Prostate gland (tissue), 2 donors: Measurements from ENCODE around the gene CMSS1. TPM values are rescaled to one million over a fixed set of nuclear protein-coding genes. Genes with fewer than 3 reads are reported as not detected.

ENCODE experiments used
- DNase-seq: peaks from one replicate; pipeline ENCODE4 v3.0.0-alpha.2; 2019; ENCODE audit warnings: low spot score
- H3K27ac ChIP-seq, 2 donors: fragments of 200-600 bp; sonication (generic); 2 replicates each; pipeline ENCODE4 v1.5.1; 2017 to 2019
- H3K27me3 ChIP-seq: fragments of 200-600 bp; sonication (generic); replicated peaks from 2 replicates; pipeline ENCODE4 v1.5.1; 2019; ENCODE audit not compliant: insufficient read depth
- H3K36me3 ChIP-seq, 2 donors: fragments of 200-600 bp; sonication (generic); 1 replicate in 1 of 2; 2 replicates in 1 of 2; pipeline versions ENCODE4 v1.5.1 to v1.8.1; 2017 to 2019
- H3K4me1 ChIP-seq: fragments of 200-600 bp; sonication (generic); replicated peaks from 2 replicates; pipeline ENCODE4 v1.5.1; 2019
- H3K4me3 ChIP-seq, 2 donors: fragments of 200-600 bp; sonication (generic); 2 replicates each; pipeline ENCODE4 v1.5.1; 2017 to 2019
- H3K9me3 ChIP-seq: fragments of 200-600 bp; sonication (generic); 2 replicates; pipeline ENCODE4 v1.5.1; 2017
- POLR2A ChIP-seq: fragments of 450-650 bp; IDR thresholded peaks from one replicate; pipeline ENCODE4 v1.6.1; 2016; ENCODE audit warnings: antibody characterized with exemption, mild to moderate bottlenecking
- POLR2AphosphoS5 ChIP-seq: sonication (generic); formaldehyde crosslinking; IDR thresholded peaks from one replicate; pipeline ENCODE4 v1.6.1; 2017; ENCODE audit warnings: antibody characterized with exemption
- WGBS: methylation state at CpG from one replicate; pipeline ENCODE4 v1.1.5; 2018; 5-methylcytosine and 5-hydroxymethylcytosine counted together
- intact Hi-C: fragments of 100-400 bp; cut with DNase I; formaldehyde crosslinking; loops from one replicate; pipeline ENCODE4 v1.14.2; 2022
- total RNA-seq, 2 donors: library from RNA; depleted of rRNA; stranded (reverse); fragments of >200 nt; gene quantifications; one replicate each; pipeline ENCODE4 v1.1.0, GENCODE V29; 2016
- TF ChIP-seq, protein P1 (sequence below), 4 experiments: fragments of 200-600 bp in 2 of 4; fragments of 450-650 bp in 2 of 4; sonication (generic) in 2 of 4; IDR thresholded peaks; 1 replicate in 3 of 4; 2 replicates in 1 of 4; pipeline ENCODE4 v1.5.1; 2016 to 2019; ENCODE audit warnings: antibody characterized with exemption in 4 of 4, mild to moderate bottlenecking in 2 of 4, moderate library complexity in 2 of 4

Gene CMSS1
- total RNA-seq, 2 donors from 2014 or later, result 10.2 to 13.6 TPM

- DNase-seq, result no peak
- Histone ChIP-seq H3K27ac (no peak overlapping the region), H3K9me3 (no peaks in the 10 kb centered on the region), H3K4me1 (no peaks in the 10 kb centered on the region), H3K4me3 (no peak overlapping the region), H3K27me3 (no peaks in the 10 kb centered on the region), H3K36me3 (no peaks in the 10 kb centered on the region)
- TF ChIP-seq POLR2A (no peak), POLR2AphosphoS5 (no peak)
- TF ChIP-seq, protein P1, sequence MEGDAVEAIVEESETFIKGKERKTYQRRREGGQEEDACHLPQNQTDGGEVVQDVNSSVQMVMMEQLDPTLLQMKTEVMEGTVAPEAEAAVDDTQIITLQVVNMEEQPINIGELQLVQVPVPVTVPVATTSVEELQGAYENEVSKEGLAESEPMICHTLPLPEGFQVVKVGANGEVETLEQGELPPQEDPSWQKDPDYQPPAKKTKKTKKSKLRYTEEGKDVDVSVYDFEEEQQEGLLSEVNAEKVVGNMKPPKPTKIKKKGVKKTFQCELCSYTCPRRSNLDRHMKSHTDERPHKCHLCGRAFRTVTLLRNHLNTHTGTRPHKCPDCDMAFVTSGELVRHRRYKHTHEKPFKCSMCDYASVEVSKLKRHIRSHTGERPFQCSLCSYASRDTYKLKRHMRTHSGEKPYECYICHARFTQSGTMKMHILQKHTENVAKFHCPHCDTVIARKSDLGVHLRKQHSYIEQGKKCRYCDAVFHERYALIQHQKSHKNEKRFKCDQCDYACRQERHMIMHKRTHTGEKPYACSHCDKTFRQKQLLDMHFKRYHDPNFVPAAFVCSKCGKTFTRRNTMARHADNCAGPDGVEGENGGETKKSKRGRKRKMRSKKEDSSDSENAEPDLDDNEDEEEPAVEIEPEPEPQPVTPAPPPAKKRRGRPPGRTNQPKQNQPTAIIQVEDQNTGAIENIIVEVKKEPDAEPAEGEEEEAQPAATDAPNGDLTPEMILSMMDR (IDR thresholded peaks at IDR 0.05), result no peak
- intact Hi-C loops, result no loop called here
These were observed 102.0 kb downstream of the CMSS1 start for GRCh38 chr3:99919694-99920093.

DNA sequence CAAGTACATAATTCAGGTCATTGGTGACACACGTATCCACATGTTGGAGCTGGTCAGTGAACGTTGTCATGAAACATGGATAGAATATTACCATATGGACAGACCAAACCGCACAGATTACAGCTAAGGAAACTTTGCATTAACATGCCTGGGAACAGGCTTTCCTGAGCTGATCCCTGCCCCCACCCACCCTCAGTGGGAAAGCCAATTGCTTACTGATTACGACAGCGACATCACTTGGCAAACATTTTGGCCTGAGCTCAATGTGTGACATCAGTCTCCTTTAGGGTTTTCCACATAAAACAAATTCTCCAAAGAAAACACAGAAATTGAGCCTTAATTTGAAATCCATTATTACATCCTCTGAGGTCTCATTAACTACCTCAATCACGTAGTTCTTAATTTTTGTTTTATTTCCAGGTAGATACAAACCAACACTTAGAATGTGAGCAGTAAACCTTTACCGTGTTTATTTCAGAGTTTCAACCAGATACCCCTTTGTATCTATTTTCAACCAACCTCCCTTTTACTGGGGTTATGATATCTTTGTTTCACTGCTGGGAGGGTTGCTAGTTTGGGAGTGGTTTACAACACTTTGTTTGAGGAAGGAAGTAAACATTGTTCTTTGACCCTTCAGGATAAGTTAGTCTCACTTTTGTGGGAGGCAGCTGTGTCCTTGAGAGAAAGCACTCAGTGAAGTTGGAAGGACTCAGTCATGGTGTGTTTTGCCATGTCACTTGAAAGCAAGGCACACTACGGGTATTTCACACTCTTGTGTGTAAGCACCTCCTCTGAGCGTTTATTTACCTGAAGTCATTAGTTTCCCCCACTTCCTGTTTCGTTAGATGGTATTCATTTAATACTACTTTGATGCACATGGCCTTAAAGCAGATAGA, 103.1 kb downstream of the CMSS1 start:
- WGBS, result 38% methylated on average over 10 of the region's 10 CpGs
- no peak overlapping the region for H3K4me3 ChIP-seq
- no peak for TF ChIP-seq POLR2A
- TF ChIP-seq, protein P1 (IDR thresholded peaks at IDR 0.05), result no peak
- TF ChIP-seq POLR2AphosphoS5, result no peak
- peak; percentile 29 for DNase-seq
- H3K4me1 ChIP-seq, result no peaks in the 10 kb centered on the region
- intact Hi-C loops, result no loop called here
- H3K9me3 ChIP-seq, result no peaks in the 10 kb centered on the region
- H3K27ac ChIP-seq, result peak overlapping the region in 1 of 2 donors; percentile 21
- H3K27me3 ChIP-seq, result no peaks in the 10 kb centered on the region
- no peaks in the 10 kb centered on the region for H3K36me3 ChIP-seq

DNA sequence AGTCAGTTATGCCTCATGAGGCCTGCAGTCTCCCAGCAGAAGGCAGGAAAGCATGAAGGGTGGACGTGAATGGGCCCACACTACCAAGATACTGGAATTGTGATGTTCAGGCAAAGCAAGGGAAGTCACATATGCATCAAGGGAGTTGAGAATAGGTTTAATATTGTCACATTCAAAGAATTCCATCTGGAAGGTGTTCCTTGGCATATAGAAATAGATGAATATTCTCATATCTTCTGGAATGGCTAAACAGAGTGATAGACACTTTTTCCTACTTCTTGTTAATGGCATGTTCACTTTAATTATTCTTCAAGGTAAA, 103.7 kb downstream of the CMSS1 start:
- H3K27ac ChIP-seq, result peak overlapping the region in 1 of 2 donors; percentile 21
- no peaks in the 10 kb centered on the region for H3K27me3 ChIP-seq
- no peaks in the 10 kb centered on the region for H3K36me3 ChIP-seq
- no peaks in the 10 kb centered on the region for H3K9me3 ChIP-seq
- no peak for DNase-seq
- TF ChIP-seq POLR2AphosphoS5 (no peak), POLR2A (no peak)
- TF ChIP-seq, protein P1 (IDR thresholded peaks at IDR 0.05), result no peak
- H3K4me1 ChIP-seq, result no peaks in the 10 kb centered on the region
- 100% methylated on average over 1 of the region's 1 CpG for WGBS
- intact Hi-C loops, result no loop called here
- H3K4me3 ChIP-seq, result no peak overlapping the region

- H3K27me3 ChIP-seq, result no peaks in the 10 kb centered on the region
- TF ChIP-seq, protein P1 (IDR thresholded peaks at IDR 0.05), result no peak
- no peak for TF ChIP-seq POLR2A
- no peak for TF ChIP-seq POLR2AphosphoS5
- intact Hi-C loops, result no loop called here
- no peaks in the 10 kb centered on the region for H3K36me3 ChIP-seq
- H3K4me1 ChIP-seq, result no peaks in the 10 kb centered on the region
- no peak overlapping the region for H3K27ac ChIP-seq
- H3K4me3 ChIP-seq, result no peak overlapping the region
- 25% methylated on average over 1 of the region's 1 CpG for WGBS
- no peak for DNase-seq
- H3K9me3 ChIP-seq, result no peaks in the 10 kb centered on the region
These were observed 104.3 kb downstream of the CMSS1 start for GRCh38 chr3:99921986-99922385.

DNA sequence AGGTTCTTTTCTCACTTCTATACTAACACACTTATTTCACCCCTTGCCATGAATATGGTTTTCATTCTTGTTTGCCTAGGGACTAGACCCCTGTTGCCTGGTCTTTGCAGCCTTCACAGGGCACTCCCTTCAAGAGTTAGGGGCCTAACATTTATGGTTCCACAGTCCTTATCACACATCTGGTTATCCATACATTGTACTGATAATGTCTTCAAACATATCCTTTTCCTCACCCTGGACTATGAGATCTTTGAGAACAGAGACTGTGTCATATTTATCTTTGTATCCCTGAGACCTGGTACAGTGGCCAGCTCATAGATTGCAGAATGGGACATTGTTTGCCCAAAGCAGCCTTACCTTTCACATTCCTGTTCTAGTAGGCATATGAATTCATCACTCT, 106.2 kb downstream of the CMSS1 start:
- TF ChIP-seq POLR2A (no peak), POLR2AphosphoS5 (no peak)
- TF ChIP-seq, protein P1 (IDR thresholded peaks at IDR 0.05), result no peak
- no peak overlapping the region for H3K27ac ChIP-seq
- H3K4me3 ChIP-seq, result no peak overlapping the region
- no peaks in the 10 kb centered on the region for H3K9me3 ChIP-seq
- intact Hi-C loops, result no loop called here
- no peaks in the 10 kb centered on the region for H3K36me3 ChIP-seq
- no peaks in the 10 kb centered on the region for H3K27me3 ChIP-seq
- DNase-seq, result no peak
- H3K4me1 ChIP-seq, result no peaks in the 10 kb centered on the region
